GM18873 (cell line): ENCODE measurements around the gene NIPAL3.
A peak's percentile ranks its signal among the peaks of the same experiment; 100 is the strongest.

Experiments used
- ATAC-seq: cut with Tn5 transposase; IDR thresholded peaks from one replicate; pipeline ENCODE4 v1.9.1; 2021; ENCODE audit warnings: mild to moderate bottlenecking, moderate library complexity, moderate number of reproducible peaks; ENCODE audit not compliant: unreplicated experiment, low FRiP score

The NIPAL3 gene

DNA sequence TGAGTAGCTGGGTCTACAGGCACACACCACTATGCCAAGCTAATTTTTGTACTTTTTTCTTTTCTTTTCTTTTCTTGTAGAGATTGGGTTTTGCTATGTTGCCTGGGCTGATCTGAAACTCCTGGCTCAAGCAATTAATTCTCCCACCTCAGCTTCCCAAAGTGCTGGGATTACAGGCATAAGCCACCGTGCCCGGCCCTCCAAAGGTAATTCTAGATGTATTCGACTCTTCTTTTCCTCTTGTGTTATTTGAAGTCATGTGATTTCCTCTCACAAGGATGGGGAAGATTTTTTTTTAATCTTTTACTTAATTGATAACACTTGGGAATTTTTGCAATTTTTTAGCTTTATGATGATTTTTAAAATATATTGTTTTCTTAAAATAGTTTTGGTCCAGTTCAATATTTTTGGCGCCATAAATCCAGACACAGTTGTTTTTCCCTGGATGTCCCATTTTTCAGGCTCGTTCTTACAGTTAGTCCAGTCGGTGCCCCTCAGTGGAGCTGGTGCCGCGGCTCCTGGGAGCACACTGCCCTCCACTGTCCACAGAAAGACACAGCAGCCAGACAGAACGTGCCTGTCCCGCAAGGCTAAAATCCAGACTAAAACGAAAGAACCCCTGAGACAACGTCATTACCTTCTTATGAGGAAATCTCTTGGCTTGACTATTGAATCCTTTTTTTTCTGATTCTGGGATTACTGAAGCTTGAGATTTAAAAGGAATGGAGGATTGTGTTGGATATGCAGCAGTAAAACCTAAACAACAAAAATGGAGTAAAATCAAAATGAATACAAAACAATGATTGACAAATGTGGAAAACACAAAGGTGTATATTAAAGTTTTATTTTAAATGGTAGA lies 24.4 kb upstream of the NIPAL3 start:
- no peak for ATAC-seq

DNA sequence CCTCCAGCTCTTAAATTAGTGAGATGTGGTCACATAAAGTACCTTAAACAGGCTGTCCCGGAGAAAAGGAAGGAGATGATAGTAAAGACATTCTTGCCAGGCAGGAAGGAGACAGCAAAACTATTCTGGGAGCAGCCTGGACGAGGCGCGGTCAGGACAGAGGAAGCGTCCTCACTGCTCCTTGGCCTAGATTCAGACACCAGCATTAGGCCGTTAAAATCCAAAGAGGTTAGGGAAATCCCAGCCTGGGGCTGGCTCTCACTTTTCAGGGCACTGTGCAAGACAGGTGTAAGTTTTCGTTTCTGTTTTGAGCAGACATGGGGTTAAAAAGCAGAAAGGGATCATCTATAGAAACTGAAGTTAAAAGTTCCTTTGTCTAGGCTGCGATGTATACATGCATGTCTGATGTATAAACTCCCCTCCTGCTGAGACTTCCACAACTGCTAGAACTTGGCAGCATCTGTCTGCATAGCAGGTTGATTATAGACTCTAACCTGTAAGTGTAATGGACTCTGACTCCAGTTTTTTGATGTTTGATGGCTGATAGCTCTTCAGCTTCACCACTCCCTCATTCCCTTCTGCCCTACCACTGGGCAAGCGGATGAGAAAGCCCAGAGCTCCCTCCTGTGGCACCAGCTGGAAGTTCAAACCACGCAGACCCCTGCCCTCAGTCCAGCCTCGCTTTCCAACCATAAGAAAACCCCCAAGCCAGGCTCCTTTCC lies 23.6 kb upstream of the NIPAL3 start:
- peak; percentile 72 for ATAC-seq

DNA sequence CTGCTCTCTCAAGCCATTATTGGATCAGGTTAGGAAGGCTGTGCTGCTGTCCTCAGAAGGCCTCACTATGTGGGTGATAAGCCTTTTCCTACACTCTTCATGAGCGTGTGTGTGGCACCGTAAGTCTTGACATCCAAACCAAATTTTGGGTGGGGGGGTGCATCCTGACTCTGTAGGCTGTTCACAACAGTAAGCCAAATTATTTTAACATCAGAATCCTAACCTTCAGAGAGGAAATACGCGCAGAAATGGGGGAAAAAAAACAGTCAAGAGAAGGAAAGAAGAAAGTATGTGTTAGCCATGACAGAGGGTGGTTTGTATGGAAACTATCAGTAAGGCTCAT lies 23.0 kb upstream of the NIPAL3 start:
- ATAC-seq = no peak

DNA sequence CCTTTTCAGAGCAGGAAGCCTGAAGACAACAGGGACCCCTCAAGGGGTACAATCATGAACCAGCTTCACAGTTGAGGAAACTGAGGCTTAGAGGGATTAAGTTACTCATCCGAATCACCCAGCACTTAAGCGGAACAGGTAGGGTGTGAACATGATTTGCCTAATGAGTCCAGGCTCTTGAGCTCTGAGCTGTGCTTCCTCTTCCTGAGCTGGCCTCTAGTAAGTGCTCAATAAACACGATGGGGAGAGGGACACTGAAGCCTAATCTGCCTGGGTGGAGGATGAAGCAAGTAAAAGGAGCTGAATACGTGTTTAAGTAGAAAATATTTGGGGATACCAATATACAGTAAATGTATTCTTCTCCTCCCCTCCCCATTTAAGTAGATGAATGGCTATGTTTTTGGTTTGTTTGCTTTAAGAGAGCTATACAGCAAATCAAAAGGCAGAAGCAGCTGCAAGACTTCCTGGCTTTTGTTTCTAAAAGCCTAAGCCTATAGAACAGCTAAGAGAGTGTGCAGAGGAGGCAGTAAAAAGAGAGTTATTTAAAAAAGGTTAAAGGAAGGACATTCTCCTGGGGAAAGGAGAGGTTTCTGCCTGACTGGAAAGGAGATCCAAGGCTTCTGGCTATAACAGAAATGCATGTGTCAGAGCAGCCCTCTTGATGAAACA lies 22.5 kb upstream of the NIPAL3 start:
- no peak for ATAC-seq

DNA sequence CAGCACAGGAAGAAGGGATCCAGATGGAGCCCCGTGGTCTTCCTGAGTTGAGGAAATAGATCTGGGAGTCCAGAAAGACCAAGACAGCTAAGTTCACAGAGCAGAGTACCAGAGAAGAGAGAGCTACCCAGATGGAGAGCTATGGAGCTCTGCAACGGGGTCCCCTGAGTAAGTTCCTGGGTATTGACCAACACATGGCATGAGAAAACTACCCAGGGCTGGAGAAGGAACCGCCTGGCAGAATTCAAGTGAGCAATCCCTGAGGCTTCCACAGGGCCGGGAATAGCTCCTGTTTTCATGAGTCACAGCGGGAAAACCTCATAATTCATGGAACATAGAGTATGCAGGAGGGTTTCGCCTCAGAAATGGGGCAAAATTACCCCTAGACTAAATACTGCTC lies 21.7 kb upstream of the NIPAL3 start:
- no peak for ATAC-seq

DNA sequence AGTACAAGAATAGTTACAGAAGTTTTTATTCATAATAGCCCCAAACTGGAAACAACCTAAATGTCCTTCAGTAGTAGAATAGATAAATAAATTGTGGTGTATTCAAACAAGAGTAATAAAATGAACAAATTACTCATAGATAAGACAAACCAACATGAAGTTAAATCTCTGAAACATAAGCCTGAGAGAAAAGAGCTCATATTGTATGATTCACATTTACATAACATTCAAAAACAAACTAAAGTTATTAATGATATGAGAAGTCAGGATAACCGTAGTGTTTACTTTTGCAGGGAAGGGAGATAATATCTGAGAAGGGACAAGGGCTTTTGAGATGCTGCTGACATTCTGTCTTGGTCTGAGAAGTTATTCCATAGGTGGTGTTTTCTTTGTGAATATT lies 15.5 kb upstream of the NIPAL3 start:
- ATAC-seq = no peak

DNA sequence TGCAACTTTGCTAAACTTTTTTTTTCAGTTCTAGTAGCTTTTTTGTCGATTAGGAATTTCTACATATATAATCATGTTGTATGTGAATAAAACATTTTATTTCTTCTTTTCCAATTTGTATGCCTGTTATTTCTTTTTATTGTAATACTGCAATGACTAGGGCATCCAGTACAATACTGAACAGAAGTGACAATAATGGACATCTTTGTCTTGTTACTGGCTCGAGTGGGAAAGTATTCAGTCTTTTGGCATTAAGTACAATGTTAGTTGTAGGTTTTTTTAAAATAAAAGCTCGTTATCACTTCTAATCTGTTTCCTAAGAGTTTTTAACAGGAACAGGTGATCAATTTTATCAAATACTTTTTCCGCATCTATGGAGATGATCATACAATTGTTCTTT lies 11.8 kb upstream of the NIPAL3 start:
- ATAC-seq = no peak

DNA sequence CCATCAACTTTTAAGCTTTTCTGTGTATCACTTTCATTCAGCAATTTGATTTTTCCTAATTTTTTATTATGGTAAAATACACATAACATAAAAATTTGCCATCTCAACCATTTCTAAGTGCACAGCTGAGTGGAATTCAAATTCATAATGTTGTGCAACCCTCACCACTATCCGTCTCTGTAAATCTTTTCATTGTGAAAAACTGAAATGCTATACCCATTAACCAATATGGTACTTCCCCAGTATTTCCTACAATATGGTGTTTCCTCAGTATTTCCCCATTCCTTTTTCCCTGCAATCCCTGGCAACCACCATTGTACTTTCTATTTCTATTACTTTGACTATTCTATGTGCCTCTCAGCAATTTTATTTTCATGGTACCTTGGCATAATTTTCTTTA lies 8.8 kb upstream of the NIPAL3 start:
- no peak for ATAC-seq

DNA sequence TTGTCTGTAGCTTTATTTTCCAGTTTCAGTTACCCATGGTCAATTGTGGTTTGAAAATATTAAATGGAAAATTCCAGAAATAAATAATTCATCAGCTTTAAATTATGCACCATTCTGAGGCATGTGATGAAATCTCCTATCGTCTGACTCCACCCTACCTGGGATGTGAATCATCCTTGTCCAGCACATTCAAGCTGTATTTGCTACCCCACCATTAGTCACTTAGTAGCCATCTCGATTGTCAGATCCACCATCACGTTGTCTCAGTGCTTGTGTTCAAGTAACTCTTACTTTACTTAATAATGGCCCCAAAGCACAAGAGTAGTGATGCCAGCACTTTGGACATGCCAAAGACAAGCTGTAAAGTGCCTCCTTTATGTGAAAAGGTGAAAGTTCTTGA lies 6.1 kb upstream of the NIPAL3 start:
- ATAC-seq = no peak

DNA sequence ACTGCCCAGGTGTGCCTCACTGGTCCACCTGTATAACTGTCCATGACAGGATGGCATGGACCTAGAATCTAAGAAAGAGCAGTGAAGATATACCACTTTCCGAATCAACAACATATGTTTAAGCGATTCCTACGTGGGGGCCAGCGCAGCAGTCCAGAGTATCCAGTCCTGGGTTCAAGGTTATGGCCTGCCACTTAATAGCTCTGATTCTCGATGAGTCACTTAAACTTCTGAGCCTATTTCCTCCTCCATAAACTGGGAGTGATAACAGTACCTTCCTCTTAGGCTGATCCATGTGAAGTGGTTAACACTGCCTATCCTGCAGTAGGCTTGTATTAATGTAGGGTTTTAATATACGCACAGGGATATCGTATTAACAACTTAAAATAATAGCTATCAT lies 4.9 kb upstream of the NIPAL3 start:
- no peak for ATAC-seq

DNA sequence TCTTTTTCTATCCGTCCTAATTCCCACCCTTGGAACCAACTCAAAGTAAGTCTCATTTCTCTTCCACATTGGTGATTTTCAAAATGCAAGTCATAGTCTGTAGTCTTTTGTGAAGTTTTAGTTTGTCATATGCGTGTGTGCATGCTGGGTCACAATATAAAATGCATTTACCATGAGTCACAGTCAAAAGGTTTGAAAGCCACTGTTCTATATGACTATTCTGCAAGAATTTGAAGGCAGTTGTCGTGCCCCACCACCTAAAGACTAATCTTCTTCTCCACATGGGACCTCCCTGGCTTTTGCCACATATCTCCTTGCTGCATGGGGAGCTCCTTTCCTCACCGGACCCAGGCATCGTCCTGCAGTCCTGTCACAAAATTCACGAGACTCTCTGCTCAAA lies 3.6 kb upstream of the NIPAL3 start:
- no peak for ATAC-seq

DNA sequence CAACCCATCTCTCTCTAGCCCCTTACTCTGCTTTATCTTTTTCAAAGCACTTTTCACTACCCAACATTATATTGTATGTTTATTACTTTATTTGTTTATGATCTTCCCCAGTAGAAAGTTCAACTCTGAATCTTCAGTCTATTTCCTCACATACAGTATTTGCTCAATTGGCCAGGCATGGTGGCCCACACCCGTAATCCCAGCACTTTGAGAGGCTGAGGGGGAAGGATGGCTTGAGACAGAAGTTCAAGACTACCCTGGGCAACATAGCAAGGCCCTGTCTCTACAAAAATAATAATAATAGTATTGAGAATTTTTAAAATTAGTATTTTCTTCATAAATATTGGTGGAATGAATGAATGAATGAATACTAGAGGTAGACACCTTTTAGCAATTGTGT lies 3.2 kb upstream of the NIPAL3 start:
- ATAC-seq = no peak

DNA sequence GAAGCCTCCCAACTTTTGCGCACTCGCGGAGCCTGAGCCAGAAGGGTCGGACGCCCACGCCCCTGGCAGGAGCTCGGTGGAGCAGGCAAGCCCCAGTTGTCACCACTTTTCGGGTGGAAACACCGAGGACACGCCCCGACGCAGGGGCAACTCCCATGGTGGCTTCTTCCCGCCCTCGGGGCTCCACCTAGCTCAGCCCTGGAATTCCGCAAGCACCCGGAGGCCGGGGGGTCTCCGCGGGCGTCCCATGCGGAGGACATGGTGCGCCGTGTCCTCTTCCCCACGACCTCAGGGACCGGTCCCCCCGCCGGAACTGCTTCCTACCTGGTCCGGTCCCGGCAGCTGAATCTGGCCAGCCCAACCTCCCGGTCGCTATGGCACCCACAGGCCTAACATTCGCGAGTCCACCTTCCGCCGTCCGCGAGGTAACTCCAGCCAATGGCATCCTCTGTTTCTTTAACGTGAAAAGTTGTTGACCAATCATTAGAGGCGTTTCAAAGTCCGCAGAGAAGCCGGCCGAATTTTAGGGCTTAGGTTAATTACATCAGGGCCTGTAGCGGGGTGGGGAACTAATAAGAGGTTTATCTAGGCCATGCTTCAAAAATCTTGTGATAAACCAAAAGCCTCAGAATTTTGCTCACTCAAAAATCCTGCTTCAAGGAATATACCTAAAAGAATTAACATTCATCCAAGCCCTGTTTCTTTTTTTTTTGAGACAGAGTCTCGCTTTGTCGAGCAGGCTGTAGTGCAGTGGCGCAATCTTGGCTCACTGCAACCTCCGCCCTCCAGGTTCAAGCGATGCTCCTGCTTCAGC lies 2.0 kb upstream of the NIPAL3 start, which contains the start of gene STPG1:
STPG1 (minus strand) TSS at position 433 of the 814 bp plus-strand sequence. CDS start 12,394 bp downstream, outside the sequence.
- no peak for ATAC-seq

DNA sequence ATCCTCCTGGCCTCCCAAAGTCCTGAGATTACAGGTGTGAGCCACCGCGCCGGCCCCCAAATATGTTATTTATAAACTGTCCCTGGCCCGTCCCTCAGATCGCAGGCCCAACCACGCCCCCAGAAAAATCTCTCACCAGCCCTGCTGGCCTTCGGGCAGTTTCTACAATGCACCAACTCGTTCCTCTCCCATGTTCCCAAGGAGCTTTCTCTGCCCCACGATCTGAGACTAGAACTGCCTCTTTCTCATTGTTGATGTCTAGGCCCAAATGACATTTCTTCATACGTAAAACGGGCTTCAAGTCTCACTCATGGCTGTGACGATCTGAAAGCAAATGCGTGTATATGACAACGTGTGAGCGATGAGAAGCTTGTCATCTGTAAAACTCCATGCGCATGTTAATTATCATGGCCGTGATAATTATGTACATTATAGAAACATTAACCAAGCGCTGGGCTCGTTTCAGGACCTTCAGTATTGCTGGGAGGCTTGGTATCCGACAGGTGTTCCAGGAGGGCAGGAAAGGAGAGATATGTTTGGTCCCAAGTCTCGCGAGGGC lies 748 bp upstream of the NIPAL3 start:
- ATAC-seq = no peak

DNA sequence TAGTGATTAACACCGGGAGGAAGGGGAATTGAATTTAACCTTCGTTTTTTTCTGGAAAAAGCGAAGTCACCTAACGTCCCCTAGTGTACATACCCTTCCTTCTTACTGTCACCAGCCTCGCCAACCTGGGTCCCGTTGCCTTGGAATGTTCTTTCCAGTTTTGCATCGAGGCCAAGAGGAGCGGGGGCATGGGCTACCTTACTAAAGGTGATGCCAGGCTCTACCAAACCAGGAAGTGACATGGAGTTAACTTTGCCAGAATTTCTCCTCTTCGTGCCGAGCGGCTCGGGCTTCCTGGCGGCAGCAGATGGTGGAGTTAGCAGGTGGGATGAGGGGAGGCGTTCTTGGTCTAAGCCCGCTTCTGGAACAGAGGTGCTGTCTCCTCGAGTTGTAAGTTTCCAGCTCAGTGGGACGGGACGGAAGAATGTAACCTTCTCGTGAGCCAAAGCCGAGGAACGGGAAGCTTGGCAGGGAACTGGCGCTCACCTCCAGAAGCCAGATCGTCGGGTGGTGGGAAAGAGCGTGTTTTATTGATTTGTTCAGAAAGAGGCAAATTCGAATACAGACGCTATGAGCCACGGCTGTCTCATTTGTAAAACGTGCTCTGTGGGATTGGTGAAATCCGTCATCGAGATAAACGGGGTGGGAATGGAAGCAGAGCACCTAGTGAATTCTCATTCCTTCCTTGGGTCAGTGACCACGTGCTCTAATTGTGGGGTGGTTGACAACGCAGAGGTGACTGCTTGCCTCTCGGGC lies 486 bp downstream of the NIPAL3 start:
- no peak for ATAC-seq

DNA sequence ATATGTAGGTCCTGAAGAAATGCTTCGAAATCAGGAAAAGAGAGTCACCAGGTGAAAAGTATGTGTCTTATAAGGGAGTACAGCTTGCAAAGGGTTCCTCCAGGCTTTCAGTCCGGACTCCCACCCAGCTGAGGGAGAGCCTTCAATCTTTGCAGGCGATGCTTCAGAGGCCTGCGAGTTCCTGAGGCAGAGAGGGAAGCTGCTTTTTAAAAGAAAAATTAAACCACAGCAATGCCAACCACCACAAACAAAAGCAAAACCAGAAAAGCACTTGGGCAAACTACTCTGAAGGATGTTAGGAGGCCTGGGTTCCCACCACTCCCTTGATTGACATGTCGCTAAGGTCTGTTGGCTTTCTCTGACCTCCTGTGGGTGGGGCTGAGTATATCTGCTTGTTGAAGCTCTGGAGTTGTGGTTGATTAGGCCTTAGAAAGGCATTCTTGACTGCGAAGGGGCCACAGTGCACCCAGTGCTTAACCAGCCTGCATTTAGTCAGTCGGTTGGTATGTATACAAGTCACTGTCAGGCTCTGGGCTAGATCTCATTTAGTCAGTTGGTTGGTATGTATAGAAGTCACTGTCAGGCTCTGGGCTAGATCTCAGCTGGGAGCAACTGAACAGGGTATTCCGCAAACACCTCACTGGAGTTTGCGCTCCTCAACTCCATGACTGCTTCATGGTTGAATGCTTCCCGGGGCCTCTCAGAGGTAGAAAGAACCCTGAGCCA lies 1.2 kb downstream of the NIPAL3 start:
- ATAC-seq = no peak

DNA sequence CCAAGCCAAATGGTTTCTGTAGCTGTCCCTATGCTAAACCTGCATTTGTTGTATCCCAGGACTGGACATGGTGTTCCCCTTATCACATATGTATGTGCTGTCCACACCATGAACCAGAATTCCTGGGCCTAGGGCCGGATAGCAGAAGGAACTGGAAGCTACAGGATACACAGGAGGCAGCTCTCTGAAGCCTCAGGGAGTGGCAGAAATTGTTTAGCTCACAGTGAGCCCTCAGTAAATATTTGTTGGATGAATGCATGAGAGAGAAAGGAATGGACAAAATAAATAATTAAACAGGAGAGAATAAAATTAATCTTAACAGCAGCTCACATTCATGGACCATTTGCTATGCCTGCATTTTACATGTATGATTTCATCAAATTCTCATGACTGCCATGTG lies 2.1 kb downstream of the NIPAL3 start:
- ATAC-seq = no peak

DNA sequence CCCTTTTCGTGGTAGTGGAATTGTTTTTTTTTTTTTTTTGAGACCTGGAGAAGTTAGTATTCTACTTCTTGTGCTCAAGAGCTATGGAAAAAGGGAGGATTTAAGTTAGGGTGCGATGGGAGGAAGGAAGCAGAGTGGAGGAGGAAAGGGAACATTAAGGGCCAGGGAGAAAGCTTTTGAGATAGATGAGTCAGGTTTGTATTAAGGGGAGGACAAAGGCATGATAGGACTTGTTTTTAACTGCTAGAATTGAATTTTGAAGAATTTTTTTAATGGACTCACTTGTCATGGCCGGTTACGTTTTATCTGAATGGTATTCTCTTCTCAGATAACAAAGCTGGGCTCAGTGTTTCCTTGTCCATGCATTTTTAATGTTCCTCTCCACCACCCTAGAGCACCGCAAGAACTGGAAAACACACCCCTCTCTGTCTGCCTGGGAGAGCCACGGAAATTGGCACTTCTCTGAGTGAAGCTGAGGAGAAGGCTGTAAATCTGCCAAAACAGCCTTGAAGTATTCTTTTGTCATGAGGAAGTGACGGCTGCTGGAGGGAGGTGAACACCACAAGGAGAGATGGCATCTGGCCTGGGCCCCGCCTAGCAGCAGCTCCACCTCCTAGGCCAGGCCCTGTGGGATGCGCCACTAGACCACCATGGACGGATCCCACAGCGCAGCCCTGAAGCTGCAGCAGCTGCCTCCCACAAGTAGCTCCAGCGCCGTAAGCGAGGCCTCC lies 3.5 kb downstream of the NIPAL3 start:
- ATAC-seq = no peak
